Skeletal muscle satellite cell (primary cell): ENCODE results near the gene KIRREL3.

Source experiments
- H3K27me3 ChIP-seq: 2 replicates; pipeline ENCODE4 v1.7.0; 2013; ENCODE audit warnings: low read length; ENCODE audit not compliant: control insufficient read depth, insufficient read depth
- H3K36me3 ChIP-seq: 2 replicates; pipeline ENCODE4 v1.7.0; 2013; ENCODE audit warnings: mild to moderate bottlenecking, control low read depth, low read length; ENCODE audit not compliant: insufficient read depth
- H3K4me1 ChIP-seq: 2 replicates; pipeline ENCODE4 v1.7.0; 2013; ENCODE audit warnings: low read length; ENCODE audit not compliant: control insufficient read depth, insufficient read depth
- H3K4me2 ChIP-seq: 2 replicates; pipeline ENCODE4 v1.7.0; 2013; ENCODE audit warnings: mild to moderate bottlenecking, low read length
- H3K4me3 ChIP-seq: 2 replicates; pipeline ENCODE4 v1.7.0; 2013; ENCODE audit warnings: low read length
- H3K9ac ChIP-seq: 2 replicates; pipeline ENCODE4 v1.7.0; 2013; ENCODE audit warnings: mild to moderate bottlenecking, low read depth, low read length, moderate library complexity
- H3K9me3 ChIP-seq: replicated peaks from 2 replicates; pipeline ENCODE4 v1.7.0; 2013; ENCODE audit warnings: mild to moderate bottlenecking, control low read depth, low read length

The KIRREL3 gene

GRCh38 chr11:126645186-126645585 lies 355.4 kb downstream of the KIRREL3 start:
- peaks cover 35% of the 10 kb centered on the region for H3K4me1 ChIP-seq
- no peak overlapping the region for H3K4me2 ChIP-seq
- H3K9ac ChIP-seq, result no peak overlapping the region
- H3K27me3 ChIP-seq, result no peaks in the 10 kb centered on the region
- H3K4me3 ChIP-seq, result no peak overlapping the region
- no peaks in the 10 kb centered on the region for H3K9me3 ChIP-seq
- no peaks in the 10 kb centered on the region for H3K36me3 ChIP-seq

- Histone ChIP-seq H3K27me3 (no peaks in the 10 kb centered on the region), H3K9me3 (no peaks in the 10 kb centered on the region), H3K4me3 (no peak overlapping the region), H3K36me3 (no peaks in the 10 kb centered on the region), H3K4me2 (no peak overlapping the region), H3K9ac (no peak overlapping the region), H3K4me1 (peaks cover 28% of the 10 kb centered on the region)
Observed at GRCh38 chr11:126640186-126640585, 360.4 kb downstream of the KIRREL3 start.

DNA sequence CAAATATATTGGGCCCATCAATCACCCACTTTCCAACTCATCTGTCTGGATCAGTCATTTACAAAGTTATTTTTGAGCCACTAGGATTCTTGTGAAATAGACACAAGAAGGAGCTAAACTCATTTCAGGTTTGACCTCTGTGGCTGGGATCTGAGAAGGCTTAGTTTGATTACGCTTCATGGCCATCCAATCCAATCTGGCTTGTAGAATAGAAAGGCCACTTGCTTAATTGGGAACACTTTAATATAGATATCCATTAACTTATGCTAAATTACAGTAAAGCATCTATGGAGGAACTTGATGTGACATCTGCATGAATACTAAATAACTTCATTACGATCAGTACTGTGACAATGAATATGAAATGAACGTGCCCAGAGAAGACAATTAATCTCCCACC lies 360.9 kb downstream of the KIRREL3 start:
- Histone ChIP-seq H3K27me3 (no peaks in the 10 kb centered on the region), H3K9me3 (no peaks in the 10 kb centered on the region), H3K4me2 (no peak overlapping the region), H3K9ac (no peak overlapping the region), H3K36me3 (no peaks in the 10 kb centered on the region), H3K4me1 (peaks cover 23% of the 10 kb centered on the region), H3K4me3 (no peak overlapping the region)

GRCh38 chr11:126638648-126639047 lies 361.9 kb downstream of the KIRREL3 start:
- Histone ChIP-seq H3K27me3 (no peaks in the 10 kb centered on the region), H3K9me3 (no peaks in the 10 kb centered on the region), H3K4me3 (no peak overlapping the region), H3K36me3 (no peaks in the 10 kb centered on the region), H3K9ac (peak overlapping the region; percentile 50), H3K4me2 (peak overlapping the region; percentile 19), H3K4me1 (peaks cover 23% of the 10 kb centered on the region)

DNA sequence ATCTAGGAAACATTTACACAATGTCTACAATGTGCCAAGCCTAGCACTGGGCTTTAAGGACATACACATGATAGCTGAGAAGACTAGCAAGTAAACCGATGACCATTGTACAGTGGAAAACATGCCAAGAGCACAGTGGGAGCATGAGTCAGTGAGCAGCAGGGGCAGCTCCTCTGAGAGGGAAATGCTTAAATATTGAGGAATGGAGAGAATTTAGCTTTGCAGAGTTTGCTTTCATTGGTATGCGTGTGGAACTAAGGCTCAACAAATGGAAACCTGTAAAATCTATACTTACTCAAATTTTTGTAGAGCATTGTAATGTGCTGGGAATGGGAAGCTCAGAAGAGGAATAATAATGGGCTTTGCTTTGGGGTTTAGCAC lies 362.8 kb downstream of the KIRREL3 start:
- Histone ChIP-seq H3K4me1 (peaks cover 23% of the 10 kb centered on the region), H3K9me3 (no peaks in the 10 kb centered on the region), H3K4me2 (peak overlapping the region; percentile 29), H3K27me3 (no peaks in the 10 kb centered on the region), H3K9ac (no peak overlapping the region), H3K4me3 (no peak overlapping the region), H3K36me3 (no peaks in the 10 kb centered on the region)

DNA sequence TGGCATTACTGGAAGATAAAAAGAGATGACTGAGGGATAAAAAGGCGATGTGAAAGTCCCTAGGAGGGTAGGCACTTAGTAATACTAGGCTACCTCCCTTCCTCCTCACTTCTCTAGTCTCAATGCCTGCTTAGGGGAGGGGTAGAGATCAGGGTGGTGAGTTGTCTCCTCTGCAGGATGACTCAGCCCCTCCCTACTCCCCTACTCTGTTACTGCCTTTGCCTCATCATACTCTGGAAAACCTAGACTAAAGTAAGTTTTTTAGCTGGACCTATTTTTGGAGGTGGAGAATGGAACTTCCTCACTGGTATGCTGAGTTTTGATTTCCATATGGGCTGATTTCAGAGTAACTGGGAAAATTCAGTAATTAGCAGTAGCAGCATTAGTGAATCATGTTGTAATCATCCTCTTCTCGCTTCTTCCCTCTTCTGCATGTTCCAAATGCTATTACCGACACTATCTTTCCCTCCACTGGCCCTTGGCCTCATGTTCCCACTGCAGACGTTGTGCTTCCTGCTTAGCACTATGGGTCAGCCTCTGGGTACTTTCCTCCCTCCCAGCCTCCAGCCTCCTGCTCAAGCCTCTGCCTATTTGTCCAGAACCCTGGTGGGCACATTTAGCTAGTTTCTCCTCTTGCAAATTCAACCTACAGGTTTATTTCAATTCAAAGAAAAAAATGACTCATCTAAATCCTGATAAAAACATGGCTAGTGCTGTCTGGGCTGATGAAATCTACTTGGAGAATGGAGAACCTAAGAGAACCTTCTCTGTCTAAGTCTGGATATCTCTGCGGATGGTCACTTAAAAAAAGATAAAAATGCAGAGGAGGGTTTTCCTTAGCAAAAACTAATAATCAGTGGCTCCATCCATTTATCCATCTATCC lies 363.4 kb downstream of the KIRREL3 start:
- no peaks in the 10 kb centered on the region for H3K36me3 ChIP-seq
- peak overlapping the region; percentile 29 for H3K4me2 ChIP-seq
- no peaks in the 10 kb centered on the region for H3K27me3 ChIP-seq
- peaks cover 23% of the 10 kb centered on the region for H3K4me1 ChIP-seq
- H3K9ac ChIP-seq, result no peak overlapping the region
- H3K4me3 ChIP-seq, result peak overlapping the region; percentile 8
- H3K9me3 ChIP-seq, result no peaks in the 10 kb centered on the region

- no peak overlapping the region for H3K4me3 ChIP-seq
- no peaks in the 10 kb centered on the region for H3K36me3 ChIP-seq
- peaks cover 23% of the 10 kb centered on the region for H3K4me1 ChIP-seq
- no peaks in the 10 kb centered on the region for H3K27me3 ChIP-seq
- no peak overlapping the region for H3K4me2 ChIP-seq
- no peaks in the 10 kb centered on the region for H3K9me3 ChIP-seq
- no peak overlapping the region for H3K9ac ChIP-seq
Observed at GRCh38 chr11:126635511-126635910, 365.1 kb downstream of the KIRREL3 start.

DNA sequence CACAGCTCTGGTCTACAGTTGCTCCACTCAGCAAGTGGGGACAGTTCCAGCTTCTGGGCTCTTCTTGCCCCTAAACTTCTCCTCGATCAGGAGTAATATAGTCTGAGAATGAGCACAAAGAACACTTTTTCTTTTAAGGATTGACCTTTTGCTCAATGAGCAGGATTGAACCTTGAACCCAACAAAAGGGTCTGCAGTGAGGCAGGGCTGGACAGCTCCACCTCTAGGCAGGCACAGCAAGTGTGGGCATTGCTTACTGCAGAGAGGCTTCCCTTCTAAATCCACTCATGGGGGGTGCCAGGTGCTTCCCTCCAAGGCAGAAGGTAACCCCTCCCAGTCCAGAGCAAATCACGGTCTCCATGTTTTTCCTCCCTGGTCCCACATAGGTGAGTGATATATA lies 365.6 kb downstream of the KIRREL3 start:
- H3K9ac ChIP-seq, result no peak overlapping the region
- no peak overlapping the region for H3K4me2 ChIP-seq
- H3K4me3 ChIP-seq, result no peak overlapping the region
- no peaks in the 10 kb centered on the region for H3K36me3 ChIP-seq
- H3K27me3 ChIP-seq, result no peaks in the 10 kb centered on the region
- H3K9me3 ChIP-seq, result no peaks in the 10 kb centered on the region
- H3K4me1 ChIP-seq, result peaks cover 23% of the 10 kb centered on the region

DNA sequence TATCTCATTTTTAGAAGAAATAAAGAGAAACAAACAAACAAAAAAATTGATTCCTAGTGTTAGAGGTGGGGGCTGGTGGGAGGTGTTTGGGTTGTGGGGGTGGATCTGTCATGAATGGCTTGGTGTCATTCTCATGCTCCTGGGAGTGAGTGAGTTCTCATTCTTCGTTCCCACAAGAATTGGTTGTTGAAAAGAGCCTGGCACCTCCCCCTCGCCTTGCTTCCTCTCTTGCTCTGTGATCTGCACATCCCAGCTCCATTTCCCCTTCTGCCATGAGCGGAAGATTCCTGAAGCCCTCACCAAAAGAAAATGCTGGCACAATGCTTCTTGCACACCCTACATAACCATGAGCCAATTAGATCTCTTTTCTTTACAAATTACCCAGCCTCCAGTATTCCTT lies 367.2 kb downstream of the KIRREL3 start:
- H3K4me2 ChIP-seq, result no peak overlapping the region
- H3K4me3 ChIP-seq, result no peak overlapping the region
- H3K9me3 ChIP-seq, result no peaks in the 10 kb centered on the region
- H3K36me3 ChIP-seq, result no peaks in the 10 kb centered on the region
- H3K27me3 ChIP-seq, result no peaks in the 10 kb centered on the region
- H3K4me1 ChIP-seq, result peaks cover 23% of the 10 kb centered on the region
- H3K9ac ChIP-seq, result no peak overlapping the region

DNA sequence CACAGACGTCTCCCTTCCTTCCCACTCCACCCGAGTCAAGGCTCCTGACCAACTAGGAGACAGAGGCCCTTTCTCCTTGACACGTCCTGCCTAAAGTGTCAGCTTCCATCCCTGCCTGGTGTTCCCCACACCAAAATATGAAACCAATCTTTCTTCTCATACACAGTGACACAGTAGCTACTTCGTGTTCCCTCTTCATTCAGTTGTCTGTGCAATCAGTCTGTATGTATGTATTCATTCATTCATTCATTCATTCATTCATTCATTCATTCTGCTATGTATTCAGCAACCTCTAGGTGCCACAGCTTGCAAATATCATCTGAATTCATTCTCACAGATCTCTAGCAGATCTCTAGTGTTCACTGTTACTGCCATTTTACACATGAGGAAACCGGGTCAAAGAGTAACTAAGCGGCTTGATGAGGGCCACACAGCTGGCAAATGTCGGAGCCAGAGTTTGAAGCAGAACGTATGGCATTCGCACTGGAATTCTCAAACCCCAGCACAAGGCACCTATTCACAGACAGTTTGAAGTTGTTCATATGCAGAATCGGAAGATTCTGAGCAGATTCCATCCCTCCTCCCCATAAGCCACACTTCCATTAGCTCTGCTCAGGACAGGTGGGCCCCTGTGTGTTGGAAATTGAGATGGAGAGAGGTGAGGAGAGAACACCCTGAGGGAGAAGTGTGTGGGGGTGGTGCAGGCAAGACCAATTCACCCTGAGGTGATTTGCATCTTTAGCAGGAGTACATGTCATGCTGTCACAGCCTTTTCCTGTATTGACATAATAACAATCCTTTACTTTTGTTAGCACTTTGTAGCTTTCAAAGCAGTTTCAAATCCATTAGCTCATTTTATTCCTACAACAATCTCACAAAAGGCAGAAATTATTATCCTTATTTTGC lies 369.4 kb downstream of the KIRREL3 start:
- H3K4me3 ChIP-seq, result no peak overlapping the region
- H3K4me2 ChIP-seq, result no peak overlapping the region
- peaks cover 5% of the 10 kb centered on the region for H3K4me1 ChIP-seq
- no peaks in the 10 kb centered on the region for H3K27me3 ChIP-seq
- no peaks in the 10 kb centered on the region for H3K36me3 ChIP-seq
- H3K9ac ChIP-seq, result no peak overlapping the region
- H3K9me3 ChIP-seq, result no peaks in the 10 kb centered on the region

GRCh38 chr11:126630488-126630887 lies 370.1 kb downstream of the KIRREL3 start:
- H3K9me3 ChIP-seq, result no peaks in the 10 kb centered on the region
- no peak overlapping the region for H3K4me3 ChIP-seq
- no peaks in the 10 kb centered on the region for H3K27me3 ChIP-seq
- no peak overlapping the region for H3K9ac ChIP-seq
- no peaks in the 10 kb centered on the region for H3K36me3 ChIP-seq
- no peak overlapping the region for H3K4me2 ChIP-seq
- H3K4me1 ChIP-seq, result peaks cover 5% of the 10 kb centered on the region
